22Rv1 (cell line): Measurements from ENCODE around the gene PRAC1.

Experiments
- H3K27ac ChIP-seq: fragments of 450-650 bp; 2 replicates; pipeline ENCODE4 v1.5.1; 2017
- ZFX ChIP-seq: fragments of 450-650 bp; IDR thresholded peaks from 2 replicates; pipeline ENCODE4 v1.6.1; 2017; ENCODE audit warnings: antibody characterized with exemption, borderline replicate concordance
- TF ChIP-seq, protein P1 (sequence below): fragments of 450-650 bp; IDR thresholded peaks from 2 replicates; pipeline ENCODE4 v1.5.1; 2017; ENCODE audit warnings: mild to moderate bottlenecking

Gene PRAC1

DNA sequence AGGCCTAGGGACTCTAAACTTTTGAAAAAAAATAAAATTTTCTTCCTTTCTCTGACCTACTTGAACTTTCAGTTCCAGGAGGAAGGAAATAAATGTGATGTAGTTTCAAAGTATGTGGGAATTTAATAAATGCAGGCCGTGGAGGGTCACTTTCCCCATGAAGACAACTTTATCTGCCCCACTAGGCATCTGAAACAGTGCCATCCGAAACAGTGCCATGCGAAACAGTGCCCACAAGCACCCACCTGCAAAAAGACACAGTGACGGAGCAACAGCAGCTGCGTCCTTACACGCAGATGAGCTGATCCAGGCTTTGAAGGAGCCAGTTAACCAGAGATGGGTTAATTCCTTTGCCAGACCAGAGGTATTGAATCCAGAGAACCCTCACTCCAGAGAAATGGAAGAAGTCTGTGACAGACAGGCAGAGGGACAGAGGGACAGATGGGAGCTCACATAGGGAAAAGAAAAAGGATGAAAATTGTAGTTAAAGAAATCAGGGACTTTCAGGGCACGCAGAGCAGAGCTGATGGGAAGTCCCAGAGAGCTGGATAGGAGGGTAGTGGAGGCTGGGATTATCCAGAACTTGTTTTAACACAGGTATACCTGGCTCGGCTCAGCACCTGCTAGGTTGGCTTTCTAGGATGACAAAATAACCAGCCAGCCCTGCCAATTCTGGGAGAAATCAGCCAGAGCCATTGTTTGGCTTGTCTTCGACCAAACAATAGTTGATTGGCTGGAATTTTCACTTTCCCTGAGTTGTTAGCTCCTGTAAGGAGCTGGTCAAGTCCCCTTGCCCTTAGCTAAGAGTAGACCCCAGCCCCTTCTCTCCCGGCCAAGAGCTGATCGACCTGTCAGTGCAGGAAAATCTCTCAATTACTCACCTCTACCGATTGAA is 23.3 kb upstream of the PRAC1 start:
- peak overlapping the region; percentile 93 for H3K27ac ChIP-seq
- TF ChIP-seq ZFX, result no peak
- TF ChIP-seq, protein P1, sequence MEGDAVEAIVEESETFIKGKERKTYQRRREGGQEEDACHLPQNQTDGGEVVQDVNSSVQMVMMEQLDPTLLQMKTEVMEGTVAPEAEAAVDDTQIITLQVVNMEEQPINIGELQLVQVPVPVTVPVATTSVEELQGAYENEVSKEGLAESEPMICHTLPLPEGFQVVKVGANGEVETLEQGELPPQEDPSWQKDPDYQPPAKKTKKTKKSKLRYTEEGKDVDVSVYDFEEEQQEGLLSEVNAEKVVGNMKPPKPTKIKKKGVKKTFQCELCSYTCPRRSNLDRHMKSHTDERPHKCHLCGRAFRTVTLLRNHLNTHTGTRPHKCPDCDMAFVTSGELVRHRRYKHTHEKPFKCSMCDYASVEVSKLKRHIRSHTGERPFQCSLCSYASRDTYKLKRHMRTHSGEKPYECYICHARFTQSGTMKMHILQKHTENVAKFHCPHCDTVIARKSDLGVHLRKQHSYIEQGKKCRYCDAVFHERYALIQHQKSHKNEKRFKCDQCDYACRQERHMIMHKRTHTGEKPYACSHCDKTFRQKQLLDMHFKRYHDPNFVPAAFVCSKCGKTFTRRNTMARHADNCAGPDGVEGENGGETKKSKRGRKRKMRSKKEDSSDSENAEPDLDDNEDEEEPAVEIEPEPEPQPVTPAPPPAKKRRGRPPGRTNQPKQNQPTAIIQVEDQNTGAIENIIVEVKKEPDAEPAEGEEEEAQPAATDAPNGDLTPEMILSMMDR, result no peak

DNA sequence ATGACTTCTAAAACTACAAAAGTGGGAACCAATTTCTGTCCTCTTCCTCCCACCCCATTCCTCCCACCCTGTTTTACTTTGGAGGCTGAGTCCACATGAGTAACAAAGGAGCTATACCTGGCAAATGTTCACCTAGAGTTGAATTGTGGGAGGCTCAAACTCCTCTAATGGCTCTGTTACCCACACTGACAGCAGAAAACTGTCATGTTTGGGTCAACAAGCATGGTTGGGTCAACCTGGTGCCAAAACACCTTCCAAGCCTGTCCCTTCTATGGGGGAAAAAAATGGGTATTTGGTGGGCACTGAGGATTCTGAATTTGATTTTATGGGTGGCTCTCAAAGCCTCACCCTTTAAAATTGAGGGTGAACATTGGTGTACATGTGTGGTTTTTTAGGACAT is 18.2 kb upstream of the PRAC1 start:
- no peak for TF ChIP-seq ZFX
- TF ChIP-seq, protein P1, result no peak
- H3K27ac ChIP-seq, result no peak overlapping the region

DNA sequence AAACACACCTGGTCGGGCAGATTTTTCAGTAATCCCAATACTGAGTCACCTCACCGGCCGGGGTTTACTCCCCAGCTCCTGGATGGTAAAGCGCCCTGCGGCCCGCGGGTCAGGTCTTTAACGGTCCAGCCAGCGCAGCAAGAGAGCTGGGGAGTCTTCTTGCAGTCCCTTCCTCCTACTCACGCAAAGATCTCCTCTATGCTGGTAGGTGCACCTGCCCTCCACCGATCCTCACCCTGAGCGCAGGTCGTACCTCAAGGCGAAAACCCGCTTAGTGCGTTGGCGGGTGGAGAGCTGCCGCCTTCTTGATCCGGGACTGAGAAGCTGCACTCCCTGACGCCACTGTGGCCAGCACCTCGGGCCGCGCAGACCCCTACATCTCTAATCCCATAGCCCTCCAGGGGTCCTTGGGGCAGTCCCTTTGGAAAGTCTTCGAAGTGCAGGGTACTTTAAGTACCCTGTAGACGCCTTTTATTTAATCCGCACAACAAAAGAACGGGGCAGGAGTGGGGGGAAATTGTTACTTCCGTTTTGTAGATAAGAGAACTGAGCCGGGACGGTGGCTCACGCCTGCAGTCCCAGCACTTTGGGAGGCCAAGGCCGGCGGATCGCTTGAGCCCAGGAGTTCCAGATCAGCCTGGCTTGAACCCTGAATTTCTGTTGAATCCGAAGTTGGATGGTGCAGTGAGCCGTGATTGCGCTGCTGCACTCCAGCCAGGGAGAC is 16.6 kb upstream of the PRAC1 start:
- TF ChIP-seq ZFX, result no peak
- TF ChIP-seq, protein P1, result no peak
- H3K27ac ChIP-seq, result no peak overlapping the region

DNA sequence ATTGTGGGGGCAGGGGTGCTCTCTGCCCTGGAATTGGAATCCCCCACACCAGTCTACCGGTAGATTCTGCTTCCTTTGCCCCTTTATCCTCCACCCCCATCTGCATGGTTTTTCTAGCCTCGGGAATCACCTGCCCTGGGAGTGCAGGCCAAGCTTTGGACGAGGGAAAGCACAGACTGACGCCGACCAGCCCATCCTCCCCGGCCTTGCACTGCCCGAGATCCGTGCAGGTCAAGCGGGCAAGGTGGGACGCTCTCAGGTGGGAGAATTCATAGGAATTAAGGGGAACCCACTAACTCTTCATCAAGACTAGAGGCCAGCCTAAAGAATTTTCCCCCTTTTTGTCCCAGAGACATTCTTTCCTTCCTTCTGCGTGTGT is 16.1 kb upstream of the PRAC1 start:
- TF ChIP-seq, protein P1, result no peak
- TF ChIP-seq ZFX, result no peak
- no peak overlapping the region for H3K27ac ChIP-seq

DNA sequence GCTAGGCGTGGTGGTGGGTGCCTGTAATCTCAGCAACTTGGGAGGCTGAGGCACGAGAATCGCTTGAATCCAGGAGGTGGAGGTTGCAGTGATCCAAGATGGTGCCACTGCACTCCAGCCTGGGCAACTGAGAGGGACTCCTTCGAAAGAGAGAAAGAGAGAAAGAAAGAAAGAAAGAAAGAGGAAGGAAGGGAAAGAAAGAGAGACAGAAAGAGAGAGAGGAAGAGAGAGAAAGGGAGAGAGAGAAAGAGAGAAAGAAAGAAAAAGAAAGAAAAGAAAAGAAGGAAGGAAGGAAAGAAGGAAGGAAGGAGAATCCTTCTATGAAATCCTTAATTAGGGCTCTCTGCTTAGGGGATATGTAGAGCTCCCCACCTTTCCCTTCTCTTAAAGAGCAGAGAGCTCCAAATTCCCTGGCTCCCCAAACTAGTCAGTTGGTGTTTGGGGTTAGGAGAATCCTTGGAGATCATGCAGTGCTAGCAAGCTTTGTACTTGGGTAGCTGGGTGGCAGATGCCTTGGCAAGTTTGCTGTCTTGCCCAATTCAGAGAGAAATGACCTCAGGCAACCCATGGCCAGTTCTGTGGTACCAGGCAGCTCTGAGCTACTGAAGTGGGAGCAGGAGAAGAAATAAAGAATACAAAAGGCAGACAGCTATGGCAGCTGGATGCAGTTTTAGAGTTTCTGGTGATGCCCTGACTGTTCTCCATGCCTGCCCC is 15.2 kb upstream of the PRAC1 start:
- TF ChIP-seq, protein P1, result no peak
- TF ChIP-seq ZFX, result no peak
- no peak overlapping the region for H3K27ac ChIP-seq

DNA sequence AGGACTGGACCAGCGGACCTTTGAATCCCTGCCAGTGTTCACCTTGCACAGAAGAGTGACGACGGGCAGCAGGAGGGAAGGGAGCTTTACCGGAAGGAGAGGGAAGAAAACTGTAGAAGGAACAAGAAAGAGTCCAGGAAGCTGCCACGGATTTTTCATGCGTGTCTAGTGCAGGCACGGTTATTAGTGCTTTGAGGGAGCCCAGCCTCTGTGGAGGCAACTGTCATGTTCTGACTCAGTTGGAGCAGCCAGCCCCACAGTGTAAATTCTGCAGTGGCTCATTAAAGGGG is 12.7 kb upstream of the PRAC1 start:
- TF ChIP-seq ZFX, result no peak
- TF ChIP-seq, protein P1, result no peak
- H3K27ac ChIP-seq, result no peak overlapping the region
